Astrocyte (in vitro differentiated cells and primary cell): ENCODE measurements around the gene WDR27.

Source experiments
- CTCF ChIP-seq: IDR thresholded peaks from 2 replicates; pipeline ENCODE4 v1.5.1; 2011; ENCODE audit warnings: low read depth, mild to moderate bottlenecking, inconsistent platforms, low read length, moderate library complexity; ENCODE audit not compliant: insufficient read depth
- EZH2 ChIP-seq: IDR thresholded peaks from 2 replicates; pipeline ENCODE4 v1.6.1; 2012; ENCODE audit warnings: mild to moderate bottlenecking, low read length, inconsistent platforms; ENCODE audit not compliant: insufficient read depth

GRCh38 chr6:169445227-169445626 is 256.6 kb downstream of the WDR27 start:
- TF ChIP-seq CTCF (no peak), EZH2 (no peak)
